Natural killer cell treated with Interleukin-12 subunit alpha and Interleukin-12 subunit beta and Interleukin-15 and Interleukin-18, amount 100 ng/mL, for 72 hours (primary cell): Measurements from ENCODE around the gene ZC3H15. TPM values are rescaled to one million over a fixed set of nuclear protein-coding genes. Genes with fewer than 3 reads are reported as not detected.
"Not testable (repeated sequence)": the region's sequence is repeated elsewhere in the genome, so short reads cannot be mapped to it uniquely, and the experiment has no call there.

Experiments used
- ATAC-seq, 2 donors: fragments of 150-1000 bp; cut with Tn5 transposase in 1 of 2; sonication (Bioruptor Pico), chemical (Tn5 transposase) in 1 of 2; 2 replicates each; pipeline ENCODE4 v1.10.0; 2021
- DNase-seq: peaks from one replicate; pipeline ENCODE4 v3.0.0; 2022; ENCODE audit warnings: low spot score
- H3K27ac Mint-ChIP-seq, 2 donors: 1 replicate in 1 of 2; 2 replicates in 1 of 2; pipeline ENCODE4 v1.8.0; 2022; ENCODE audit warnings: mixed read lengths in 2 of 2, mild to moderate bottlenecking in 1 of 2, moderate library complexity in 1 of 2
- H3K27me3 Mint-ChIP-seq, 2 donors: 1 replicate in 1 of 2; 2 replicates in 1 of 2; pipeline ENCODE4 v1.8.0; 2022; ENCODE audit warnings: mixed read lengths in 2 of 2
- H3K36me3 Mint-ChIP-seq: one replicate; pipeline ENCODE4 v1.8.0; 2022; ENCODE audit warnings: mixed read lengths
- H3K4me1 Mint-ChIP-seq, 2 donors: 1 replicate in 1 of 2; 2 replicates in 1 of 2; pipeline ENCODE4 v1.8.0; 2022; ENCODE audit warnings: low read depth in 2 of 2, mixed read lengths in 2 of 2, mild to moderate bottlenecking in 1 of 2
- H3K4me3 Mint-ChIP-seq: one replicate; pipeline ENCODE4 v1.8.0; 2022; ENCODE audit warnings: mixed read lengths
- H3K9me3 Mint-ChIP-seq: 2 replicates; pipeline ENCODE4 v1.8.0; 2022; ENCODE audit warnings: mixed read lengths
- total RNA-seq, 2 donors: library from RNA; stranded (reverse); gene quantifications; one replicate each; pipeline ENCODE4 v1.2.3, GENCODE V29; 2022

Gene ZC3H15
- total RNA-seq = 10 to 100 TPM; 79.4 to 83.0 TPM

- Mint-ChIP-seq H3K4me3 (peak within 1 kb of the TSS; percentile 98), H3K27ac (peak within 1 kb of the TSS; percentile 97 to 99), H3K27me3 (no peaks in the 10 kb centered on the region), H3K4me1 (peaks cover 38 to 53% of the 10 kb centered on the region in 2 donors), H3K9me3 (no peaks in the 10 kb centered on the region), H3K36me3 (peaks cover 5% of the 10 kb centered on the region)
- ATAC-seq = peak; percentile 98
- DNase-seq = peak; percentile 98
Measured at GRCh38 chr2:186485871-186486650, at the start of gene ZC3H15. TSS of gene ZC3H15 (plus strand) at chr2:186486260. CDS start at chr2:186486383, 123 bp downstream.

GRCh38 chr2:186437719-186438118, 48.3 kb upstream of the ZC3H15 start:
- Mint-ChIP-seq H3K36me3 (no peaks in the 10 kb centered on the region), H3K4me3 (no peak overlapping the region), H3K4me1 (no peaks in the 10 kb centered on the region), H3K27me3 (no peaks in the 10 kb centered on the region), H3K27ac (no peak overlapping the region), H3K9me3 (peaks cover 5% of the 10 kb centered on the region)
- DNase-seq = no peak
- ATAC-seq = no peak

- ATAC-seq, H3K36me3 Mint-ChIP-seq, H3K9me3 Mint-ChIP-seq, H3K27ac Mint-ChIP-seq, H3K4me3 Mint-ChIP-seq, H3K27me3 Mint-ChIP-seq, DNase-seq, H3K4me1 Mint-ChIP-seq: not testable (repeated sequence)
Measured at GRCh38 chr2:186439673-186440095, 46.4 kb upstream of the ZC3H15 start.

GRCh38 chr2:186440506-186440905, 45.6 kb upstream of the ZC3H15 start:
- ATAC-seq = no peak
- no peak for DNase-seq
- Mint-ChIP-seq H3K36me3 (no peaks in the 10 kb centered on the region), H3K9me3 (peaks cover 5% of the 10 kb centered on the region), H3K4me1 (no peaks in the 10 kb centered on the region), H3K4me3 (no peak overlapping the region), H3K27me3 (no peaks in the 10 kb centered on the region), H3K27ac (no peak overlapping the region)

- no peak overlapping the region for H3K4me3 Mint-ChIP-seq
- DNase-seq = no peak
- H3K4me1 Mint-ChIP-seq = no peaks in the 10 kb centered on the region
- H3K27ac Mint-ChIP-seq = no peak overlapping the region
- peaks cover 5% of the 10 kb centered on the region for H3K9me3 Mint-ChIP-seq
- H3K27me3 Mint-ChIP-seq = no peaks in the 10 kb centered on the region
- no peak for ATAC-seq
- H3K36me3 Mint-ChIP-seq = no peaks in the 10 kb centered on the region
Measured at GRCh38 chr2:186442885-186443284, 43.2 kb upstream of the ZC3H15 start.

GRCh38 chr2:186443851-186444250, 42.2 kb upstream of the ZC3H15 start:
- Mint-ChIP-seq H3K4me1 (no peaks in the 10 kb centered on the region), H3K27ac (no peak overlapping the region)

GRCh38 chr2:186445506-186445905, 40.6 kb upstream of the ZC3H15 start:
- H3K27me3 Mint-ChIP-seq = no peaks in the 10 kb centered on the region
- no peaks in the 10 kb centered on the region for H3K4me1 Mint-ChIP-seq
- no peak for ATAC-seq
- H3K27ac Mint-ChIP-seq = no peak overlapping the region
- no peak overlapping the region for H3K4me3 Mint-ChIP-seq
- no peak for DNase-seq
- no peaks in the 10 kb centered on the region for H3K9me3 Mint-ChIP-seq
- no peaks in the 10 kb centered on the region for H3K36me3 Mint-ChIP-seq

More at GRCh38 chr2:186443851-186444250, 42.2 kb upstream of the ZC3H15 start:
- ATAC-seq (no peak), DNase-seq (no peak)
- Mint-ChIP-seq H3K4me3 (no peak overlapping the region), H3K9me3 (peaks cover 4% of the 10 kb centered on the region), H3K27me3 (no peaks in the 10 kb centered on the region), H3K36me3 (no peaks in the 10 kb centered on the region)

- Mint-ChIP-seq H3K4me3 (no peak overlapping the region), H3K9me3 (no peaks in the 10 kb centered on the region), H3K36me3 (no peaks in the 10 kb centered on the region), H3K27ac (no peak overlapping the region), H3K27me3 (no peaks in the 10 kb centered on the region), H3K4me1 (no peaks in the 10 kb centered on the region)
- ATAC-seq = no peak
- DNase-seq = no peak
Measured at GRCh38 chr2:186455613-186456012, 30.4 kb upstream of the ZC3H15 start.

GRCh38 chr2:186456941-186457340, 29.1 kb upstream of the ZC3H15 start:
- DNase-seq (no peak), ATAC-seq (no peak)
- Mint-ChIP-seq H3K4me1 (no peaks in the 10 kb centered on the region), H3K36me3 (no peaks in the 10 kb centered on the region), H3K27me3 (no peaks in the 10 kb centered on the region), H3K9me3 (no peaks in the 10 kb centered on the region), H3K4me3 (no peak overlapping the region), H3K27ac (no peak overlapping the region)

GRCh38 chr2:186457908-186458307, 28.2 kb upstream of the ZC3H15 start:
- ATAC-seq (no peak), DNase-seq (no peak)
- no peaks in the 10 kb centered on the region for H3K27me3 Mint-ChIP-seq
- H3K36me3 Mint-ChIP-seq = no peaks in the 10 kb centered on the region
- no peak overlapping the region for H3K4me3 Mint-ChIP-seq
- no peak overlapping the region for H3K27ac Mint-ChIP-seq
- H3K9me3 Mint-ChIP-seq = no peaks in the 10 kb centered on the region
- no peaks in the 10 kb centered on the region for H3K4me1 Mint-ChIP-seq

GRCh38 chr2:186459009-186459408, 27.1 kb upstream of the ZC3H15 start:
- DNase-seq (no peak), ATAC-seq (no peak)
- H3K4me3 Mint-ChIP-seq = no peak overlapping the region
- no peaks in the 10 kb centered on the region for H3K36me3 Mint-ChIP-seq
- H3K4me1 Mint-ChIP-seq = no peaks in the 10 kb centered on the region
- H3K27me3 Mint-ChIP-seq = no peaks in the 10 kb centered on the region
- no peaks in the 10 kb centered on the region for H3K9me3 Mint-ChIP-seq
- H3K27ac Mint-ChIP-seq = no peak overlapping the region

GRCh38 chr2:186460465-186460864, 25.6 kb upstream of the ZC3H15 start:
- Mint-ChIP-seq H3K9me3 (no peaks in the 10 kb centered on the region), H3K4me3 (no peak overlapping the region), H3K36me3 (no peaks in the 10 kb centered on the region), H3K27me3 (no peaks in the 10 kb centered on the region), H3K27ac (no peak overlapping the region), H3K4me1 (no peaks in the 10 kb centered on the region)
- DNase-seq (no peak), ATAC-seq (no peak)

GRCh38 chr2:186466743-186467142, 19.3 kb upstream of the ZC3H15 start:
- Mint-ChIP-seq H3K9me3 (peaks cover 3% of the 10 kb centered on the region), H3K27ac (no peak overlapping the region), H3K4me1 (no peaks in the 10 kb centered on the region), H3K36me3 (no peaks in the 10 kb centered on the region), H3K27me3 (no peaks in the 10 kb centered on the region), H3K4me3 (no peak overlapping the region)
- ATAC-seq (no peak), DNase-seq (no peak)

- Mint-ChIP-seq H3K4me1 (no peaks in the 10 kb centered on the region), H3K36me3 (no peaks in the 10 kb centered on the region), H3K9me3 (peaks cover 3% of the 10 kb centered on the region), H3K4me3 (no peak overlapping the region), H3K27me3 (no peaks in the 10 kb centered on the region), H3K27ac (no peak overlapping the region)
- ATAC-seq (no peak), DNase-seq (no peak)
Measured at GRCh38 chr2:186467421-186467820, 18.6 kb upstream of the ZC3H15 start.
